IMR-90 (cell line): ENCODE results near the gene TAB2. TPM values are rescaled to one million over a fixed set of nuclear protein-coding genes. Genes with fewer than 3 reads are reported as not detected.
A peak's percentile ranks its signal among the peaks of the same experiment; 100 is the strongest.

ENCODE experiments used
- ATAC-seq: fragments of 200-7000 bp; cut with Tn5 transposase; 2 replicates; pipeline ENCODE4 v1.9.1; 2020; ENCODE audit warnings: low read depth, mild to moderate bottlenecking, moderate library complexity
- BruUV-seq: library from RNA; stranded (reverse); fragments of 400-500 nt; replicated peaks from 2 replicates; lab custom pipeline; 2021; lab: Mats Ljungman, UMichigan
- CTCF ChIA-PET: fragments of 300-600 bp; formaldehyde crosslinking; extraction: SDS; loops from one replicate; lab custom pipeline; 2021; ENCODE audit warnings: antibody characterized with exemption; lab: Yijun Ruan, JAX
- POLR2A ChIA-PET: fragments of 300-600 bp; sonication (Branson Sonifier 250); formaldehyde crosslinking; loops from one replicate; lab custom pipeline; 2022; ENCODE audit warnings: antibody characterized with exemption; ENCODE audit not compliant: unreplicated experiment; lab: Charles Lee
- DNase-seq: peaks from one replicate; pipeline ENCODE4 v3.0.0; 2013
- H2AFZ ChIP-seq: replicated peaks from 2 replicates; pipeline ENCODE3; 2013; ENCODE audit warnings: low read length, mild to moderate bottlenecking; ENCODE audit not compliant: poor library complexity
- H2AK5ac ChIP-seq: 2 replicates; pipeline ENCODE4 v1.6.1; 2013; ENCODE audit warnings: low read depth, low read length, inconsistent platforms
- H2AK9ac ChIP-seq: replicated peaks from 2 replicates; pipeline ENCODE3; 2013; ENCODE audit warnings: mild to moderate bottlenecking, low read depth, low read length, moderate library complexity; ENCODE audit not compliant: poor library complexity
- H2BK120ac ChIP-seq: 2 replicates; pipeline ENCODE4 v1.6.1; 2013; ENCODE audit warnings: low read depth, low read length, inconsistent platforms
- H2BK15ac ChIP-seq: 3 replicates; pipeline ENCODE4 v1.6.1; 2013; ENCODE audit warnings: low read depth, low read length, inconsistent platforms
- H2BK20ac ChIP-seq: 2 replicates; pipeline ENCODE4 v1.6.1; 2013; ENCODE audit warnings: low read depth, mild to moderate bottlenecking, inconsistent platforms, low read length, moderate library complexity
- H2BK5ac ChIP-seq: 2 replicates; pipeline ENCODE4 v1.6.1; 2013; ENCODE audit warnings: mild to moderate bottlenecking, low read depth, low read length, inconsistent platforms; ENCODE audit not compliant: poor library complexity, severe bottlenecking
- H3K14ac ChIP-seq: replicated peaks from 2 replicates; pipeline ENCODE4 v1.6.1; 2013; ENCODE audit warnings: low read depth, low read length, inconsistent platforms
- H3K18ac ChIP-seq: 2 replicates; pipeline ENCODE4 v1.6.1; 2013; ENCODE audit warnings: low read depth, low read length, control low read depth
- H3K23ac ChIP-seq: 2 replicates; pipeline ENCODE4 v1.6.1; 2013; ENCODE audit warnings: low read depth, low read length, inconsistent platforms
- H3K27ac ChIP-seq: 2 replicates; pipeline ENCODE4 v1.5.1; 2013; ENCODE audit warnings: mild to moderate bottlenecking, control low read depth, low read length; ENCODE audit not compliant: insufficient read depth
- H3K27me3 ChIP-seq: 2 replicates; pipeline ENCODE4 v1.6.1; 2013; ENCODE audit warnings: low read length; ENCODE audit not compliant: control insufficient read depth, insufficient read depth
- H3K36me3 ChIP-seq: 2 replicates; pipeline ENCODE4 v1.6.1; 2013; ENCODE audit warnings: low read length, mixed read lengths; ENCODE audit not compliant: control insufficient read depth, insufficient read depth
- H3K4ac ChIP-seq: 2 replicates; pipeline ENCODE4 v1.6.1; 2013; ENCODE audit warnings: low read depth, low read length, inconsistent platforms
- H3K4me1 ChIP-seq: 2 replicates; pipeline ENCODE4 v1.6.1; 2013; ENCODE audit warnings: low read length, mixed read lengths; ENCODE audit not compliant: control insufficient read depth, insufficient read depth
- H3K4me2 ChIP-seq: 2 replicates; pipeline ENCODE4 v1.6.1; 2013; ENCODE audit warnings: low read depth, mild to moderate bottlenecking, control low read depth, low read length, moderate library complexity
- H3K4me3 ChIP-seq: 2 replicates; pipeline ENCODE4 v1.5.1; 2013; ENCODE audit warnings: low read depth, mild to moderate bottlenecking, control low read depth, low read length, moderate library complexity; ENCODE audit not compliant: insufficient read depth
- H3K56ac ChIP-seq: 2 replicates; pipeline ENCODE4 v1.6.1; 2013; ENCODE audit warnings: low read length, inconsistent platforms; ENCODE audit not compliant: insufficient read depth; ENCODE audit errors: extremely low read depth
- H3K79me1 ChIP-seq, 2 experiments: 2 replicates each; pipeline ENCODE4 v1.6.1; 2013; ENCODE audit warnings: low read length in 2 of 2, inconsistent platforms in 1 of 2, low read depth in 1 of 2
- H3K9ac ChIP-seq: 2 replicates; pipeline ENCODE4 v1.6.1; 2013; ENCODE audit warnings: low read depth, low read length, control low read depth
- H3K9me1 ChIP-seq: 2 replicates; pipeline ENCODE4 v1.6.1; 2013; ENCODE audit warnings: low read length, inconsistent platforms; ENCODE audit not compliant: insufficient read depth
- H3K9me3 ChIP-seq: 2 replicates; pipeline ENCODE4 v1.6.1; 2013; ENCODE audit warnings: low read length; ENCODE audit not compliant: control insufficient read depth, insufficient read depth
- H4K20me1 ChIP-seq: 2 replicates; pipeline ENCODE4 v1.6.1; 2013; ENCODE audit warnings: low read length, inconsistent platforms; ENCODE audit not compliant: insufficient read depth
- H4K5ac ChIP-seq: 2 replicates; pipeline ENCODE4 v1.6.1; 2013; ENCODE audit warnings: mild to moderate bottlenecking, low read depth, low read length, control low read depth
- H4K8ac ChIP-seq, 2 experiments: 2 replicates each; pipeline ENCODE4 v1.6.1; 2013; ENCODE audit warnings: low read depth in 2 of 2, low read length in 2 of 2, control low read depth in 1 of 2, inconsistent platforms in 1 of 2
- H4K91ac ChIP-seq: 2 replicates; pipeline ENCODE4 v1.6.1; 2013; ENCODE audit warnings: low read depth, low read length, inconsistent platforms; ENCODE audit not compliant: insufficient read depth
- ELK1 ChIP-seq: fragments of 150-350 bp; IDR thresholded peaks from 2 replicates; pipeline ENCODE4 v1.6.1; 2016; ENCODE audit warnings: low read depth, mild to moderate bottlenecking, low read length, moderate library complexity, borderline replicate concordance
- POLR2A ChIP-seq: IDR thresholded peaks from 2 replicates; pipeline ENCODE4 v1.6.1; 2012; ENCODE audit warnings: mild to moderate bottlenecking, low read depth, low read length
- RAD21 ChIP-seq: IDR thresholded peaks from 2 replicates; pipeline ENCODE4 v1.6.1; 2012; ENCODE audit warnings: low read length, improper control_type of control experiment
- RCOR1 ChIP-seq: IDR thresholded peaks from 2 replicates; pipeline ENCODE4 v1.6.1; 2012; ENCODE audit warnings: mild to moderate bottlenecking, low read length, improper control_type of control experiment; ENCODE audit not compliant: insufficient replicate concordance
- SMC3 ChIP-seq: fragments of 150-350 bp; IDR thresholded peaks from 2 replicates; pipeline ENCODE4 v1.6.1; 2016; ENCODE audit warnings: low read depth, mild to moderate bottlenecking, antibody characterized with exemption, low read length, moderate library complexity
- WGBS, 2 experiments: methylation state at CpG; one replicate each; pipeline versions ENCODE4 v1.1.5 to v1.1.7; 2013; ENCODE audit warnings: missing lambda C conversion rate in 2 of 2; ENCODE audit not compliant: insufficient read length in 1 of 2; ENCODE audit errors: extremely low coverage in 2 of 2; 5-methylcytosine and 5-hydroxymethylcytosine counted together
- dilution Hi-C: fragments of 300-500 bp; cut with HindIII; formaldehyde crosslinking; loops from one replicate; pipeline ENCODE4 v1.14.3; 2018; ENCODE audit warnings: low sequenced_read_pairs; ENCODE audit not compliant: unreplicated experiment
- in situ Hi-C: fragments of 300-500 bp; cut with MboI; formaldehyde crosslinking; loops from 3 replicates; pipeline ENCODE4 v1.14.3; 2019; ENCODE audit warnings: low sequenced_read_pairs, inconsistent platforms, mixed read lengths
- intact Hi-C: fragments of 100-400 bp; cut with micrococcal nuclease; formaldehyde crosslinking; loops from 2 replicates; pipeline ENCODE4 v1.10.0; 2022
- polyA plus RNA-seq, 3 experiments: library from polyadenylated mRNA; depleted of rRNA; stranded (reverse); fragments of >200 nt; gene quantifications; 2 replicates each; pipeline ENCODE4 v1.2.3, GENCODE V29; 2012; ENCODE audit warnings: low replicate concordance in 1 of 3
- total RNA-seq: library from RNA; depleted of rRNA; stranded (reverse); fragments of >200 nt; gene quantifications from 2 replicates; pipeline ENCODE4 v1.2.3, GENCODE V29; 2012

Gene TAB2
- total and polyA plus RNA-seq, 2 of the 4 experiments (the other 2 are of a cell fraction), result 20.8 to 25.3 TPM

- TF ChIP-seq SMC3, result no peak
Observed at GRCh38 chr6:149316108-149316727, 1.3 kb upstream of the TAB2 start (continued).

- BruUV-seq, result no TSS peak
- CTCF ChIA-PET, result no interaction called here
- peaks cover 4% of the 10 kb centered on the region for H3K4me1 ChIP-seq
Observed at GRCh38 chr6:149316740-149317643, 520 bp upstream of the TAB2 start.

More at GRCh38 chr6:149316740-149317643, 520 bp upstream of the TAB2 start:
- dilution Hi-C loops, result no loop called here
- peak overlapping the region; percentile 90 for H3K9ac ChIP-seq
- in situ Hi-C loops, result no loop called here
- WGBS, 2 experiments, result 2% methylated on average over 13 of the region's 96 CpGs; no CpG with 5 or more reads in 1 of the 2 experiments
- H3K79me1 ChIP-seq, result peaks cover 0 to 23% of the 10 kb centered on the region in 2 experiments; a peak in 3 of 4 replicates
- H3K56ac ChIP-seq, result peak overlapping the region; percentile 62
- H4K5ac ChIP-seq, result no peak overlapping the region; the same call in none of the 2 replicates
- peak overlapping the region; percentile 53; the same call in 1 of the 2 replicates for H2BK120ac ChIP-seq
- no peak overlapping the region for H2BK15ac ChIP-seq
- peak overlapping the region; percentile 58 for H3K4ac ChIP-seq
- peak overlapping the region; percentile 99 for H3K4me3 ChIP-seq
- H3K14ac ChIP-seq, result peak overlapping the region; percentile 46
- no peak overlapping the region for H2BK20ac ChIP-seq
- DNase-seq (peak; percentile 89), ATAC-seq (peak; percentile 90)
- H3K9me3 ChIP-seq, result no peaks in the 10 kb centered on the region
- intact Hi-C loops, result loop anchor here (2.0 to 5.0 kb wide), 3 partner anchors 115 to 284 kb away; no protein-coding TSS in a partner anchor
- H3K4me2 ChIP-seq, result peak overlapping the region; percentile 80
- H2AK9ac ChIP-seq, result peak overlapping the region; percentile 86
- peaks cover 34% of the 10 kb centered on the region; the same call in 1 of the 2 replicates for H4K20me1 ChIP-seq
- peak overlapping the region; percentile 98 for H2AFZ ChIP-seq
- peak overlapping the region; percentile 79 to 81; a peak in 2 of 4 replicates for H4K8ac ChIP-seq
- peak overlapping the region; percentile 83 for H2BK5ac ChIP-seq
- H3K27ac ChIP-seq, result peak overlapping the region; percentile 87
- H2AK5ac ChIP-seq, result no peak overlapping the region; the same call in 1 of the 2 replicates
- H3K18ac ChIP-seq, result peak overlapping the region; percentile 2; the same call in 1 of the 2 replicates
- no peaks in the 10 kb centered on the region for H3K36me3 ChIP-seq
- peak; percentile 63; the same call in 1 of the 2 replicates for TF ChIP-seq POLR2A
- TF ChIP-seq RAD21, result 0 out of 2 replicates have a peak, but pooled peaks have one; percentile 8
- TF ChIP-seq RCOR1, result peak; percentile 29
- TF ChIP-seq ELK1, result no peak
- H3K23ac ChIP-seq, result peak overlapping the region; percentile 46; the same call in 1 of the 2 replicates
- POLR2A ChIA-PET, result interaction anchor here (0.6 kb wide), 1 partner anchor 112 kb away, joined by 3 read pairs; no protein-coding TSS in a partner anchor
- H3K27me3 ChIP-seq, result no peaks in the 10 kb centered on the region; the same call in 1 of the 2 replicates
- peak overlapping the region; percentile 46; the same call in 1 of the 2 replicates for H4K91ac ChIP-seq
- H3K9me1 ChIP-seq, result peaks cover 3% of the 10 kb centered on the region
